Measurements from ENCODE around the gene PRSS48.
"Not testable (repeated sequence)": the region's sequence is repeated elsewhere in the genome, so short reads cannot be mapped to it uniquely, and the experiment has no call there.

The PRSS48 gene

GRCh38 chr4:151318307-151319006 lies 41.5 kb downstream of the PRSS48 start:
- DNase-seq (ENCODE audit: low spot score), result no peak

GRCh38 chr4:151319490-151319889 lies 42.5 kb downstream of the PRSS48 start:
- DNase-seq (ENCODE audit: low spot score), result no peak

GRCh38 chr4:151321586-151321985 lies 44.6 kb downstream of the PRSS48 start:
- DNase-seq (ENCODE audit: low spot score), result no peak

GRCh38 chr4:151322161-151322560 lies 45.2 kb downstream of the PRSS48 start:
- DNase-seq (ENCODE audit: low spot score), result not testable (repeated sequence)

- DNase-seq (ENCODE audit: low spot score), result no peak
Measured at GRCh38 chr4:151322570-151322969, 45.6 kb downstream of the PRSS48 start.

GRCh38 chr4:151323667-151324066 lies 46.7 kb downstream of the PRSS48 start:
- DNase-seq (ENCODE audit: low spot score), result no peak

GRCh38 chr4:151324124-151324751 lies 47.3 kb downstream of the PRSS48 start:
- no peak for DNase-seq (ENCODE audit: low spot score)

GRCh38 chr4:151324752-151325110 lies 47.8 kb downstream of the PRSS48 start:
- DNase-seq (ENCODE audit: low spot score), result no peak

GRCh38 chr4:151325111-151325948 lies 48.4 kb downstream of the PRSS48 start, which contains the start of gene SH3D19:
Gene SH3D19, minus strand, starts transcription at chr4:151325605. Its CDS starts 253 bp downstream, at chr4:151325352.
- DNase-seq (ENCODE audit: low spot score), result peak; percentile 68

GRCh38 chr4:151325949-151326246 lies 48.9 kb downstream of the PRSS48 start:
- DNase-seq (ENCODE audit: low spot score), result no peak

GRCh38 chr4:151329217-151330007 lies 52.5 kb downstream of the PRSS48 start:
- DNase-seq (ENCODE audit: low spot score), result no peak

GRCh38 chr4:151331276-151332042 lies 54.5 kb downstream of the PRSS48 start:
- no peak for DNase-seq (ENCODE audit: low spot score)

GRCh38 chr4:151339467-151339866 lies 62.5 kb downstream of the PRSS48 start:
- DNase-seq (ENCODE audit: low spot score), result no peak

GRCh38 chr4:151340751-151341385 lies 63.9 kb downstream of the PRSS48 start:
- DNase-seq (ENCODE audit: low spot score), result no peak
